ENCODE measurements around the gene BAIAP3.
A peak's percentile ranks its signal among the peaks of the same experiment; 100 is the strongest.

Gene BAIAP3

DNA sequence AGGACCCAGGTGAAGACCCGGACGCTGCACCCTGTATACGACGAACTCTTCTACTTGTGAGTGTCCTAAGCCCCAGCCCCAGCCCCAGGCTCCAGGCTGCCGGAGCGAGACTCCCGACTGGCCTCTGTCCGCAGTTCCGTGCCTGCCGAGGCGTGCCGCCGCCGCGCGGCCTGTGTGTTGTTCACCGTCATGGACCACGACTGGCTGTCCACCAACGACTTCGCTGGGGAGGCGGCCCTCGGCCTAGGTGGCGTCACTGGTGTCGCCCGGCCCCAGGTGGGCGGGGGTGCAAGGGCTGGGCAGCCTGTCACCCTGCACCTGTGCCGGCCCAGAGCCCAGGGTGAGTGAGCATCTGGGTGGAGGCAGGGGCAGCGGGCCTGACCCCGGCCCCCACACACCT, 14.5 kb downstream of the BAIAP3 start:
- DNase-seq = no peak

DNA sequence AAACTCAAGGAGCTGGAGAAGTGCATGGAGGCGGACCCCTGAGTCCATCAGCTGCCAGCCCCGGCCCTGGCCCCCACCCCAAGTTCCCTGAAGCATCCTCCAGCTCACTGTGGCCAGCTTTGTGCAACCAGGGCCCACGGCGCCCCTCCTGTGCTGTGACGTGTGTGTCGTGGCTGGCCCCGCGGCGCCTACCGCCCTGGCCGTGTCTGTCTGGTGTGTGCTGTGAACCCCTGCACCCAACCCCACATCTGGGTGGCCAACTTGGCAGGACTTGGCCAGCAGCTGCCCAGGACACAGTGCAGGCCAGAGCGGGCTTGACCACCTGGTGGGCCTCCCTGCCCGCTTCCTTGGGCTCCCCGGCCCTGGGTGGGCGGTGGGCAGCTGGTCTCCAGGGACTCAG, 15.0 kb downstream of the BAIAP3 start:
- no peak for DNase-seq

DNA sequence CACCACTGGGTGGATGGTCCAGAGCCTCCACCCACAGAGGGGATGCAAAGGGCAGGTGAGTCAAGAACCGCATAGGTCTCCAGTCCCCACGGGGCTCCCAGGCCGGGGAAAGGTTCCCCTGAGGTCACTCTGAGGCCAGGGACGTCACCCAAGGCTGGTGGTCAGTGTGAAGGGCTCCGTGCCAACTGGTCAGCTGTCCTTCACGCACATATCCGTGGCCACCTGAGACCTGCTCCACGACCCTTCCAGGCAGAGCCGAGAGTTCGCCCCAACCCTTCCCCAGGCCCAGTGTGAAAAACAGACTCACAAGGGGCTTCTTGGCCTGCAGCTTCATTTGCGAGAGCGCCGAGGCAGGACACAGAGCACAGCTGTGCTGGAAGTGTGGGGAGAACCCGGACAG, 15.5 kb downstream of the BAIAP3 start:
- DNase-seq = no peak

DNA sequence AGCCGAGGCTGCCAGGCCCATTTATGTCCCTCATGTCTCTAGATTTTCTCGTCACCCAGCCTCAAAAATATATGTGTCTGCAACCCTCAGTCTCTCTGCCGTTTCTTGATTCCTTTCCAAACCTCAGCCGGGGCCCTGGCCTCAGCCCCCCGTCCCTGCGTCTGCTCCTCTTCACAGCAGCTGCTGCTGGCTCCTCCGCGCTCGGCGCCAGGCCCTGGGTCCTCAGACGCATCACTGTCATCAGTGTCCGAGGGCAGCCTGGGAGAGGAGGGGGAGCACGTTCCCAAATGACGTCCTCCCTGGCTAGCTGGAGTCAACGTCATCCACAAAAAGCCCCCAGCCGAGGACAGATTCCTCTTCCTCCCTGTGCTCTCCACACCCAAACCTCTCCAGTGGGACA, 15.9 kb downstream of the BAIAP3 start:
- no peak for DNase-seq

DNA sequence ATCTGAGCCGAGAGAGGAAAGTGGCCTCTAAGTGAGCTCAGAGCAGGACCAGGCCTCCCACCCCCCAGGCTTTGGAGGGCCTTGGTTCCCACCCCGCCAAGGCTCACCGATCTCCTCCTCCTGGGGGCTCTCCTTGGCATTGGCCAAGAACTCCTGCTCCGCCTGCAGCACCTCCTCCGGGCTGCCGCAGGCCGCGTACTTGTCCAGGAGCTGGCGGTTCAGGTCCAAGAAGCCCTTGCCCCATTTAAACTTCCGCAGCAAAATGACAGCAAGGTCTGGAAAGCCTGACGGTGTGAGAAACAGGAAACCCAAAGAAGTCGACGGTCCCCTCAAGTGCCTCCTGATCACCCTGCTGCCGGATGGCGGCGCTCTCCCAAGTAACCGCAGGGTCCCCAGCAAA, 16.5 kb downstream of the BAIAP3 start:
- DNase-seq = no peak

DNA sequence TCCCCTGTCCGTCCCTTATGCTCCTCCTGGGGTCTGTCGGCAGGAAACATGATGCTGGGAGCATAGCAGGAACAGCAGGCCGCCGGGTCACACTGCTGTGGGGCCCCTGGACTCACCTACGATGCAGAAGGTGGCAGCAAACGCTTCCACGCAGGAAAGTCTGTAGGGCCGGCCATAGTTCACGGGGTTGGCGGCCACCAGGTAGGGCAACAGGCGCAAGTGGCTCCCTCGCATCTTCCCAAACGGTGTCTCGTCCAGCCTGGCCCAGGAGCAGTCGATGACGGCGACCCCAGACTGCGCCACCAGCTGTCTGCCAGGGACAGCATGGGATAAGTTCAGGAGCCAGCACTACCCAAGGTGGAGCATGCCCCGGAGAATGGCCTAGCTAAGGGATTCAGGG, 17.2 kb downstream of the BAIAP3 start:
- no peak for DNase-seq

DNA sequence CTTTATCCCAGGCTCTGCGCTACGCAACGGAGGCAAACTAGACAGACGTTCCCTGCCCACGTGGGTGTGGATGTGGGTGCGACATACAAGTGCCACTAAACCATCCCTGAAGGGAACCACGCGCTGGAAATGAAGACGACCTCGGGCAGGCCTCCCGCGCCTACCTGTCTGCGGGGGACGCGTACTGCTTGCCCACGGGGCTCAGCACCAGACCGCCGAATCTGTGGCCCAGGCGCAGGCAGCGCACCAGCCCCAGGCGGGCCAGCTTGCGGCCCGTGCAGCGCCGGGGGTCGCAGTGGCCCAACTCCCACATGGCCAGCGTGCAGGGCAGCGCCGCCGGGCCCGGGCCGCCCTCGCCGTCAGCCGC, 17.8 kb downstream of the BAIAP3 start:
- DNase-seq = no peak

DNA sequence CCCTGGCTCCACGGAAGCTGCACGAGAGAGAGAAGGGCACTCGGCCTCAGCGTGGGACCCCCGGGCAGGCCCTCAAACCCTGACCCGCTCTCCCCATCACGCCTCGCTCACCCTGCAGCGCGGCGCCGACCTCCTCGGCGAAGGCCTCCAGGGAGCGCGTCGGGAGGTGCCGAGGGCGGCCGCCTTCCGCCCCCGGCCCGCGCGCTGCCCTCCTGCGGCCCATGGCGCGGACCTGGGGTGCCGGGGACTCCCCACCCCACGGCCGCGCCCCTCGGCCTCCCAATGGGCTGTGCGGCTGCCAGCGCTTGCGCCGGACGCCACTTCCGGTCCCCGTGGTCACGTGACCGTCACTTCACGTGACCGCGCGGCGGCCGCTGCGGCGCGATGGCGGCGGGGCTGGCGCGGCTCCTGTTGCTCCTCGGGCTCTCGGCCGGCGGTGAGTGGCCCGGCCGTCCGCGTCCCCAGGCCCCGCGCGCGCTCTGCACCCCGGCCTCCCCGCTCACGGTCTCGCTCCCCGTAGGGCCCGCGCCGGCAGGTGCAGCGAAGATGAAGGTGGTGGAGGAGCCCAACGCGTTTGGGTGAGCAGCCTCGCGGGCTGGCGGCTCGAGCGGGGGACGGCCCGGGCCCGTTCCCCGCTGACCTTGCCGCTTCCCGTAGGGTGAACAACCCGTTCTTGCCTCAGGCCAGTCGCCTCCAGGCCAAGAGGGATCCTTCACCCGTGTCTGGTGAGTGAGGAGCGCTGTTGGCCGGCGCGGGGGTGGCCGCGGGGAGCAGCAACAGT, 18.3 kb downstream of the BAIAP3 start, which contains the start of the genes GNPTG and TSR3:
TSS of gene GNPTG (plus strand) at position 350 of the 781 bp plus-strand sequence. CDS start at position 385, 35 bp downstream.
TSS of gene TSR3 (minus strand) at position 297 of the 781 bp plus-strand sequence. CDS start at position 223, 74 bp downstream.
- DNase-seq = peak; percentile 96

DNA sequence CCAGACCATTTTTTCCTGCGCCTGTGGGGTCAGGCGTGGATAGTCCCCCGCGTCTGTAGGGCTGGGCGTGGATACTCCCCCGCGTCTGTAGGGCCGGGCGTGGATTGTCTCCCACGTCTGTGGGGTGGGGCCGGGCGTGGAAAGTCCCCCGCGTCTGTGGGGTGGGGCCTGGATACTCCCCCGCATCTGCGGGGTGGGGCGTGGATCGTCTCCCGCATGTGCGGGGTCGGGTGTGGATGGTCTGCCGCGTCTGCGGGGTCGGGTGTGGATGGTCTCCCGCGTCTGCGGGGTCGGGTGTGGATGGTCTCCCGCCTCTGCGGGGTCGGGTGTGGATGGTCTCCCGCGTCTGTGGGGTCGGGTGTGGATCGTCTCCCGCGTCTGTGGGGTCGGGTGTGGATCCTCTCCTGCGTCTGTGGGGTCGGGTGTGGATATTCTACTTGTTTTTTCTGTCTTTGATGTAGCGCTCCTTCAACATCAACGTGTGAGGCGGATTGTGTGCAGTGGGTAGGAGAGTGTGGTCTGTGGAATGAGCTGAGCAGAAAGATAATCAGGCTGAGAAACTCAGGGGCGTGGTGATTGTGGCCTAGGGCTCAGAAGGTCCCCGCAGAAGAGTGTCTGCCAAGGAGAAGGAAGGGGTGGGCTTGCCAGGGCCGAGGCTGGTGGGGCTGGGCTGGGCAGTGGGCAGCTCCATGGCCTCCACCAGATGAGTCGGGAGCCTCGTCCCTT, 21.5 kb downstream of the BAIAP3 start:
- no peak for DNase-seq

DNA sequence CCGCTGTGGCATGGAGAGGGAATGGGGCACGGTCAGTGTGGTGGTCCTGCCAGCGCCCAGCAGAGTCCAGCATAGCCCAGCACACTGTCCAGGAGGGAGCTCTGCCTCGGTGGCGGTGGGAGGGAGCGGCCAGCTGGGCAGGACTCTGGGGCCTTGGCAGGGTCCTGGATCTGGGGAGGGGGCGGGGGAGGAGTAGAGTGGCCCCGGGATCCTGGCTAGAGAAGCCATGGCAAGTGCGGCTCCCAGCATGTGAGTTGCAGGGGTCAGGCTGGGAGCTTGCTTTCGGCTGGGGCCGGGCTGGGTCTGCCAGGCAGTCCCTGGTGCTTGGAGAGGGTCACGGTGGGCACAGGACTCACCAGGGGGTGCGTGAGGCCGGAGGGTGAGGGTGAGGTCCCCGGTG, 22.1 kb downstream of the BAIAP3 start:
- no peak for DNase-seq

DNA sequence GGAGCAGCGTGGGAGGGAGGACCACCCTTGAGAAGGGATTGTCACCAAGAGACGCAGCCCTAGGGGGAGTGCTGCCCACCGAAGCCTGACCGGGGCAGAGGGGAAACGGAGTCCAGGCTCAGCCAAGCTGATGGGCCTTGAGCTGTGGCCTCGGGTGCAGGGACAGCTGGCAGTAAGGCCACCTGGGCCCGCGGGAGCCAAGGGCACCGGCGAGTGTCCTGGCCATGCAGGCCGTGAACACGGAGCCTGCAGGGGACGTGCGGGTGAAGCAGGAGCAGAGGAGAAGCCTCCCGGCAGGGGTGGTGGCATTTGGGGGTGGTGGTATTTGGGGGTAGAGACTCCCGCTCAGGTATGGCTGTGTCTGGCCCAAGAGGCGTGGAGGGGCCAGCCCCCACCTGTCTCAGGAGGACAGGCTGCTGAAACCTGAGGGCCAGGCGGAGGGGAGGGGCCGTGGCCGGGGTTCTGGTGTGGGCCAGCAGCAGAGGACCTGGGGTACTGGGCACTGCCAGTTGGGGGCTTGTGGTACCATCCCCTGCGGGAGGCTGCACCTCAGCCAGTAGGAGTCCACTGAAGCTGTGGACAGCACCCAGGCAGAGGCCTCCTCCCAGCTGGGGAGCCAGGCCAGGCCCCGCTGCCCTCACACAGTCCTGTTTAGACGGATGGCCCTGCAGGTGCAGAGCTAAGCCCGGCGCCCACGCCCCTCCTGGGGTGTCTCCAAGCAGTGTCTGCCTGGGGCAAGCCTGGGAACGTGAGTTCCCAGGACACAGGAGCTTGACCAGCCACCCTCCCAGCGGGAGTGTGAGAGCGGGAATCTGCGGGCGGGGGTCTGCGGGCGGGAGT, 22.8 kb downstream of the BAIAP3 start:
- DNase-seq = no peak

DNA sequence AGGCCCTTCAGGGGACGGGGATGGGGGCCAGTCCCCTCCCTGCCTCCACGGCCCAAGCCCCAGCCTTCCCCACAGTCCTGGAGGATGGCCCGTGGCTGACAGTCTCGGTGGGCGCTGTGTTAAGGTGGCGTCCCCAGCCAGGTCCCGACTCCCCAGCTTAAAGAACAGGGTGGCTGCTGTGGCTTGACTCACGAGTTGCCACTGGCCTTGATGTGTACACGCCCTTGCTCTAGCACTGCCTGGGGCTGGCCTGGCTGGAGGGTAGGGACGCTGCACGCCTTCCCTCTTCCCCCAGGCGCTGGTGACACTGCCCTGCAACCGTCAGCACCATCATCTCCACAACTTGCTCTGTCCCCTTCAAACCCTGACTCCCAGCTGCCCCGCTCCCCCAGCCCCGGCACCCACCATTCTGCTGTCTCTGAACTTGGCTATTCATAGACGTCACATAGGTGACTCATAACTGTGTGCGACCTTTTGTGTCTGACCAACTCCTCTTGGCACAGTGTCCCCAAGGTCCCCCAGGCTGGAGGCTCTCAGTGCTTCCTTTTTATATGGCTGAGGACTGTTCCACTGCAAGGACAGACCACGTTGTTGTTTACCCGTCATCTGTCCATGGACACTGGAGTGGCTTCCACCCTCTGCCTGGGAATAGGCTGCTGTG, 24.6 kb downstream of the BAIAP3 start:
- DNase-seq = no peak

DNA sequence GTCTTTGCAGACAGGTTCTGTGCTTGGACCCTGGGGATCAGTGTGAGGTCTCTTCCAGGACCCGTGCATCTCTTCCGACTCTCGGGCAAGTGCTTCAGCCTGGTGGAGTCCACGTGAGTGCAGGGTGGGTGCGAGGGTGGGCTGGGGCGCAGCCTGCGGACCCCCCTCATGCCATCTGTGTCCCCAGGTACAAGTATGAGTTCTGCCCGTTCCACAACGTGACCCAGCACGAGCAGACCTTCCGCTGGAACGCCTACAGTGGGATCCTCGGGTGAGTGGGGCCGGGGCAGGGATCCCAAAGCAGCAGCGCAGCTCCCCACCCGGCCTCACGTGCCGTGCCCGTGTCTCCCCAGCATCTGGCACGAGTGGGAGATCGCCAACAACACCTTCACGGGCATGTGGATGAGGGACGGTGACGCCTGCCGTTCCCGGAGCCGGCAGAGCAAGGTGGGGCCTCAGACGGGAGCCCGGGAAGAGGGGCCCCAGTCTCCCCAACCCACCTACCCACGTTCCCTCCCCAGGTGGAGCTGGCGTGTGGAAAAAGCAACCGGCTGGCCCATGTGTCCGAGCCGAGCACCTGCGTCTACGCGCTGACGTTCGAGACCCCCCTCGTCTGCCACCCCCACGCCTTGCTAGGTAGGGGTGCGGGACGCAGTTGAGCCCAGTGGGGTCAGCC, 28.4 kb downstream of the BAIAP3 start:
- DNase-seq = no peak

DNA sequence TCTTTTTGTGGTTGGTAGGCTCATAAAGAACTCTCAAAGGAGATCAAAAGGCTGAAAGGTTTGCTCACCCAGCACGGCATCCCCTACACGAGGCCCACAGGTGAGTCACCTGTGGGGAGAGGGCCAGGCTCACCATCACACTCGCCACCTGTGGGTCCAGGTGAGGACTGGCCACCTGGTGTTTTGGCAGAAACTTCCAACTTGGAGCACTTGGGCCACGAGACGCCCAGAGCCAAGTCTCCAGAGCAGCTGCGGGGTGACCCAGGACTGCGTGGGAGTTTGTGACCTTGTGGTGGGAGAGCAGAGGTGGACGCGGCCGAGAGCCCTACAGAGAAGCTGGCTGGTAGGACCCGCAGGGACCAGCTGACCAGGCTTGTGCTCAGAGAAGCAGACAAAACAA, 29.4 kb downstream of the BAIAP3 start:
- DNase-seq = no peak

DNA sequence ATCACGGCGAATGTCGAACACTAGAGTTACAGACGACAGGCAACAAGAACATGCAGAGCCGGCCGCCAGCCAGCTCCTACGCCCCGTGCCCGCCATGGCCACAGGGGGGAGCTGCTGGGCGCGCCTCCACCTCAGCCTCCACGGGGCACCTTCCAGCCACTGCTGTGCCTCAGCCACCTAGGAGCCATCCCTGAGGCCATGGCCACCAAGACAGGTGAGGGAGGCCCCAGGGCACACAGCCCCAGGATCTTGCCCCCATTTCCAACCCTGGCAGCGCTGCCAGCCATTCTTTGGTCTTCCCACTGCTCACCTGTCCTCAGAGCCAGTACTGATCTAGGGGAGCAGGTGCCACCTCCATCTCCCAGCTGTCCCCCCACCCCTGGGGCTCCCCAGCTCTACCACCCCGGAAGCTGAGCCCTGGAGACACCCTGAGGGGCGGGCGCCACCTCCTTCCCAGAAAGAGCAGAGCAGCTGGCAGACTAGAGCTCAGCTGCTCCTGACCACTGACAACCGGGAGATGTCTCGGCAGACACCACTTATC, 30.1 kb downstream of the BAIAP3 start:
- DNase-seq = peak; percentile 86

DNA sequence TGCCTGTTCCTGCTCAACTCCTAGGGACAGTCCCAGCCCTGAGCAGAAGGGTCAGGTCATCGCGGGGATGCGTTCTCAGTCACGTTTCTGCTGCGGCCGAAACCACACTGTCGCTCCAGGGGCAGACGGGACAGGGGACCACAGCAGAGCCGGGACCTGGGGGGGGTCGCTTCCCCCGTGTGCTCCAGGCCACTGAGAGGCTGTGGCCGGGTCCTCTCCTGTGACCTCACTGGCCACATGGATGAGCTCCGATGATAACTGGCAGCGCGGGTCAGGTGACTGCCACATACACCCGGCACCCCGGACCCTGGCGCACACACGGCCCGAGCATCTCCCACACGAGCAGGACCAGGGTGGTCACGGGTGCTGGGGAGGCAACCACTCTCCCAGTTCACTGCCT, 31.1 kb downstream of the BAIAP3 start:
- no peak for DNase-seq

DNA sequence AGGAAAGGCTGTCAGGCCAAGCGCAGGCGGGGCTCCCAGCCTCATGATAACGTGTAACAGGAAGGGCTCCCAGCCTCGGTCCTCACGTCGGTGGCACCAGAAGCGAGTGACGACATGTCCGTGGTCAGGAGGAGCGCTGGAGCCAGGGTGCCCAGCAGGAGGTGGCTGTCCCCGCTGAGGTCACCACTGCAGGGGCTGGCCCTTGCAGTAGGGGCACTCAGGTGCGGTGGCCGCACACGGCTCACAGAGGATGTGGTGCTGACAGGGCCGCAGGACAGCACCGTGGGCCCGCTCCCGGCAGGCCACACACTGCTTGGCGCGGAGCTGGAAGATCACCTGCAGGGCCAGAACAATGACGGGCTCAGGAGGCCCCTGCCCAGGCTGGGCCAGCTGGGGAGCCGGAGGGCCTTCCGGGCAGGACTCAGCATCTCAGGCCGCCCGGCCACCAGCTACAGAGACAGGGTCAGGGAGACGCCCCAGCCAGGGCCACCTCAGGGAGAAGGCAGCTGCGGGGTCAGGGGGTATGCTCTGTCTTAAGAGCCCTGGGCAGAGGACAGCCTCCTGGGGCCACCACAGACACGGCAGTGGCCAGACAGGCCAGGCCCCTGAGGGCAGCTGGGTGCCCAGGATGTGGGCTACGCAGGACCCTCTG, 32.7 kb downstream of the BAIAP3 start:
- no peak for DNase-seq

DNA sequence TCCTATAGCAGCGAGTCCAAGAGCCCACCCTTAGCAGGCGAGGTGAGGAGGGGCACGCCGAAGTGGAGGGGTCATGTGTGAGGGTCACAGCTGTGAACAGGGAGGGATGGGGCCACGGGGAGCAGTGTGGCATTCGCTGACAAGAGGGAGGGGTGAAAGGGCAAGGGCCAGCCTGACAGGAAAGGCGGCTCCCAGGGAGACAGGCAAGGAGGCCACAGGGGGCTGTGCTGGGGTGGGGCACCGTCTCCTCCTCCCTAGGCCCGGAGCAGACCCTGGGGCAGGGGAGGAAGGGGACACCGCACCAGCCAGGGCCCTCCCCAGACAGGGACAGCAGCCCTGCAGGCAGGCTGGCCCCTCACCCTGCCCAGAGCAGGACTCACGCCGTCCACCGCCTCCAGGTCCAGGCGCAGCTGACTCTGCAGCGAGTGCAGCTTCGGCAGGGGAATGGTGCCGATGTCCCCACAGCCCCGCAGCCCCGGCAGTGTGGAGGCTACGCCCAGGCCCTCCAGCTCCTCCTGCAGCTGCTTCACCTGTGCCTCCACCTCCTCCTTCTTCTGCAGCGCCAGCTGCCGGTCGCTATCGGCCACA, 33.4 kb downstream of the BAIAP3 start:
- no peak for DNase-seq

DNA sequence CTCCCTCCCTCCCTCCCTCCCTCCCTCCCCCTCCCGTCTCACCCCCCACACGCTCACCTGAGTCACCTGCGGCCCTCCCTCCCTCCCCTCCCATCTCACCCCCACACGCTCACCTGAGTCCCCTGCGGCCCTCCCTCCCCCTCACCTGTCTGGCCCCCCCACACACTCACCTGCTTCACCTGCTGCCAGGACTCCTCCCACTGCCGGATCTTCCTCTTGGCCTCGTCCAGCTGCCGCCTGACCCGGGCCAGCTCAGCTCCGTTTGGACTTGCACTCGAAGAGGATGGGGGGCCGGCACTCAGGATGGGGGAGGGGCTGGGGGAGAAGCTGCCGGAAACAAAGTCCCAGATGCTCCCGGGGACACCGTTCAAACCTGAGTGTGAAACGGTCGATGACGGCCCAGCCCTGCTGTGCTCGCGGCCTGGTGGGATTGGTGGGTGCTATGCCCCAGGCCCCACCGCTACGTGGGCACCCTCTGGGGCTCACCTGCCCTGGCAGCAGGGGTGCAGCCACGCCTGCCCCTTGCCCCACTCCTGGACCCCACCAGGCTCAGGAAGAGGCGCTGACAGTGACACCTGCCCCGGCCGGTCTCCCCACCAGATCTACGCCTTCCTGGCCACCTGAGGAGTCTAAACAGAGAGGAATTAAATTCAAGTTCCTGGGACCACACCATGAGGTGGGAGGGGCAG, 34.2 kb downstream of the BAIAP3 start:
- DNase-seq = no peak
